ENCODE results near the gene DOCK2.

DNA sequence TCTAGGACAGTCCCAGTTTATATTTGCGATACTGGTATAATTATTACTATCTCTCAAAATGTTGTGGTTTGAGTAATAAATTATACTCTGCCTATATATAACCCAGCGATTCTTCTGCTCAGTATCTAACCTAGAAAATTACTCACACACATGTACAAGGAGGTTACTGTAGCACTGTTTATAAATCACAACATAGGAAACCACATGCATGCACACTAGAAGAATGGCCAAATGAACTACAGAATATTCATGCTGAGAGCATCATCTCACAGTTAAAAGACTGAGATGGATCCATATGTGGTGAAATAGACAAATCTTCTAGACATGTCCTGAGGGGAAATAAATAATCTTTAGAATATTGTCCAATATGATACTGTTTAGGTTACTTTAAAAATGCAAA, 281.2 kb downstream of the DOCK2 start:
- no peak for TF ChIP-seq ZNF335 (tag by site-specific recombination; conservative IDR thresholded peaks at IDR 0.05)
- no peak for TF ChIP-seq ZBTB8A (tag by site-specific recombination; IDR thresholded peaks at IDR 0.05)
- no peak for TF ChIP-seq YY1 (tag by site-specific recombination; IDR thresholded peaks at IDR 0.05)
- no peak for TF ChIP-seq REST (tag by site-specific recombination; IDR thresholded peaks at IDR 0.05)
- TF ChIP-seq ZNF561 (tag by site-specific recombination; IDR thresholded peaks at IDR 0.05; ENCODE audit: borderline replicate concordance): no peak
- TF ChIP-seq ZNF510 (tag by site-specific recombination; IDR thresholded peaks at IDR 0.05; ENCODE audit: insufficient replicate concordance): no peak
- TF ChIP-seq CTCF (tag by site-specific recombination; IDR thresholded peaks at IDR 0.05): no peak
- TF ChIP-seq ZSCAN30 (tag by site-specific recombination; IDR thresholded peaks at IDR 0.05): no peak
- TF ChIP-seq, protein P1, sequence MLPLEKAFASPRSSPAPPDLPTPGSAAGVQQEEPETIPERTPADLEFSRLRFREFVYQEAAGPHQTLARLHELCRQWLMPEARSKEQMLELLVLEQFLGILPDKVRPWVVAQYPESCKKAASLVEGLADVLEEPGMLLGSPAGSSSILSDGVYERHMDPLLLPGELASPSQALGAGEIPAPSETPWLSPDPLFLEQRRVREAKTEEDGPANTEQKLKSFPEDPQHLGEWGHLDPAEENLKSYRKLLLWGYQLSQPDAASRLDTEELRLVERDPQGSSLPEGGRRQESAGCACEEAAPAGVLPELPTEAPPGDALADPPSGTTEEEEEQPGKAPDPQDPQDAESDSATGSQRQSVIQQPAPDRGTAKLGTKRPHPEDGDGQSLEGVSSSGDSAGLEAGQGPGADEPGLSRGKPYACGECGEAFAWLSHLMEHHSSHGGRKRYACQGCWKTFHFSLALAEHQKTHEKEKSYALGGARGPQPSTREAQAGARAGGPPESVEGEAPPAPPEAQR (tag by site-specific recombination; IDR thresholded peaks at IDR 0.05): no peak
- TF ChIP-seq GLI2 (tag by site-specific recombination; IDR thresholded peaks at IDR 0.05; ENCODE audit: borderline replicate concordance, low read depth): no peak
- no peak for TF ChIP-seq ZNF280D (tag by site-specific recombination; IDR thresholded peaks at IDR 0.05)

Data from HEK293 (cell line).